PC-9 (cell line): ENCODE data around the gene TMSB4X.

Source experiments
- EZH2 ChIP-seq: fragments of 200-600 bp; sonication (generic); IDR thresholded peaks from 2 replicates; pipeline ENCODE4 v1.8.0; 2017; ENCODE audit warnings: antibody characterized with exemption, low read depth
- TF ChIP-seq, protein P1 (sequence below): fragments of 200-600 bp; sonication (generic); conservative IDR thresholded peaks from 2 replicates; pipeline ENCODE4 v1.6.1; 2017; ENCODE audit warnings: mixed run types, antibody characterized with exemption, mild to moderate bottlenecking, moderate library complexity

GRCh38 chrX:13023979-13024378, 49.1 kb downstream of the TMSB4X start:
- TF ChIP-seq, protein P1, sequence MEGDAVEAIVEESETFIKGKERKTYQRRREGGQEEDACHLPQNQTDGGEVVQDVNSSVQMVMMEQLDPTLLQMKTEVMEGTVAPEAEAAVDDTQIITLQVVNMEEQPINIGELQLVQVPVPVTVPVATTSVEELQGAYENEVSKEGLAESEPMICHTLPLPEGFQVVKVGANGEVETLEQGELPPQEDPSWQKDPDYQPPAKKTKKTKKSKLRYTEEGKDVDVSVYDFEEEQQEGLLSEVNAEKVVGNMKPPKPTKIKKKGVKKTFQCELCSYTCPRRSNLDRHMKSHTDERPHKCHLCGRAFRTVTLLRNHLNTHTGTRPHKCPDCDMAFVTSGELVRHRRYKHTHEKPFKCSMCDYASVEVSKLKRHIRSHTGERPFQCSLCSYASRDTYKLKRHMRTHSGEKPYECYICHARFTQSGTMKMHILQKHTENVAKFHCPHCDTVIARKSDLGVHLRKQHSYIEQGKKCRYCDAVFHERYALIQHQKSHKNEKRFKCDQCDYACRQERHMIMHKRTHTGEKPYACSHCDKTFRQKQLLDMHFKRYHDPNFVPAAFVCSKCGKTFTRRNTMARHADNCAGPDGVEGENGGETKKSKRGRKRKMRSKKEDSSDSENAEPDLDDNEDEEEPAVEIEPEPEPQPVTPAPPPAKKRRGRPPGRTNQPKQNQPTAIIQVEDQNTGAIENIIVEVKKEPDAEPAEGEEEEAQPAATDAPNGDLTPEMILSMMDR = no peak
- no peak for TF ChIP-seq EZH2
